OCI-LY1 (cell line): Measurements from ENCODE around the gene CHODL.

Source experiments
- H2AFZ ChIP-seq: fragments of 200-600 bp; sonication (generic), shearing (Covaris generic); 2 replicates; pipeline ENCODE4 v1.6.0; 2014; ENCODE audit warnings: antibody characterized with exemption, mild to moderate bottlenecking, low read length
- H3F3A ChIP-seq: fragments of 200-600 bp; sonication (generic), shearing (Covaris generic); 2 replicates; pipeline ENCODE4 v1.6.0; 2014; ENCODE audit warnings: mild to moderate bottlenecking, antibody characterized with exemption, low read length, moderate library complexity; ENCODE audit not compliant: insufficient read depth
- H3K27ac ChIP-seq: fragments of 200-600 bp; sonication (generic); 2 replicates; pipeline ENCODE4 v1.5.1; 2014; ENCODE audit warnings: low read length, mixed run types, mild to moderate bottlenecking, low read depth; ENCODE audit not compliant: poor library complexity, severe bottlenecking
- H3K27me3 ChIP-seq: fragments of 200-600 bp; sonication (generic); 2 replicates; pipeline ENCODE4 v1.6.0; 2014; ENCODE audit warnings: antibody characterized with exemption, mild to moderate bottlenecking, low read length, moderate library complexity; ENCODE audit not compliant: insufficient read depth
- H3K36me3 ChIP-seq: fragments of 200-600 bp; sonication (generic); 2 replicates; pipeline ENCODE4 v1.6.1; 2014; ENCODE audit warnings: mild to moderate bottlenecking, antibody characterized with exemption, low read length, moderate library complexity, mixed read lengths; ENCODE audit not compliant: insufficient read depth
- H3K4me1 ChIP-seq: fragments of 200-600 bp; sonication (generic); 2 replicates; pipeline ENCODE4 v1.5.1; 2014; ENCODE audit warnings: mild to moderate bottlenecking, low read length, moderate library complexity; ENCODE audit not compliant: insufficient read depth, severe bottlenecking
- H3K4me2 ChIP-seq: fragments of 200-600 bp; sonication (generic), shearing (Covaris generic); 2 replicates; pipeline ENCODE4 v1.6.1; 2014; ENCODE audit warnings: low read length
- H3K4me3 ChIP-seq: fragments of 200-600 bp; sonication (generic); 2 replicates; pipeline ENCODE4 v1.5.1; 2014; ENCODE audit warnings: low read length, low read depth, mild to moderate bottlenecking, mixed read lengths; ENCODE audit not compliant: poor library complexity, severe bottlenecking
- H3K79me2 ChIP-seq: fragments of 200-600 bp; shearing (Covaris generic); 2 replicates; pipeline ENCODE4 v1.6.1; 2016; ENCODE audit warnings: mixed run types, low read length, mixed read lengths; ENCODE audit not compliant: insufficient read depth
- H3K9ac ChIP-seq: fragments of 200-600 bp; sonication (generic), shearing (Covaris generic); 2 replicates; pipeline ENCODE4 v1.6.1; 2014; ENCODE audit warnings: mild to moderate bottlenecking, low read length, mixed read lengths
- H3K9me2 ChIP-seq: fragments of 200-600 bp; sonication (generic), shearing (Covaris generic); 2 replicates; pipeline ENCODE4 v1.6.1; 2014; ENCODE audit warnings: low read depth, mild to moderate bottlenecking, low read length, mixed read lengths
- H3K9me3 ChIP-seq: fragments of 200-600 bp; shearing (Covaris generic); 2 replicates; pipeline ENCODE4 v1.6.1; 2014; ENCODE audit warnings: low read length, mixed read lengths
- H4K20me1 ChIP-seq: fragments of 200-600 bp; sonication (generic), shearing (Covaris generic); 2 replicates; pipeline ENCODE4 v1.6.0; 2016; ENCODE audit warnings: mild to moderate bottlenecking, low read length; ENCODE audit not compliant: insufficient read depth
- EZH2 ChIP-seq: fragments of 200-600 bp; sonication (generic), shearing (Covaris generic); IDR thresholded peaks from 2 replicates; pipeline ENCODE4 v1.8.0; 2017; ENCODE audit warnings: borderline replicate concordance, mixed run types, mild to moderate bottlenecking, antibody characterized with exemption, low read length, moderate library complexity, mixed read lengths
- TF ChIP-seq, protein P1 (sequence below): fragments of 200-600 bp; sonication (generic), shearing (Covaris generic); IDR thresholded peaks from 2 replicates; pipeline ENCODE4 v1.5.1; 2017; ENCODE audit warnings: mild to moderate bottlenecking, antibody characterized with exemption, low read length, moderate library complexity, mixed read lengths

CHODL gene

DNA sequence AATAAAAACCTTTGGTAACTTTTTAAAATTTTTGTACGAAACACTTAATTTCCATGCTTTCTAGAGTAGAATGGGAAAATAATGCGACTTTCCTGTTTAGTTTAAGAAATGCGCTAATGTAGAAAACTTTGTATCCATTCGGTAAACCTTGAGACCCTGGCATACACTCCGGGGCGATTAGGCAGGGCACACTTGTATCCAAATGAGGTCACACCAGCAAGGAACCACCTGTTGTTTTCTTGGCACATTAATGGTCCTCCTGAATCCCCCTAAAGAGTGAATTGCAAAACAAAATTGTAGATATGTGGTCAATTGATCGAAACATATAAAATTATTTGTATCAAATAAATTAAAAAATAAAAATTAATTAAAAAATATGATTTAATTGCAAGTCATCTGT lies 25.2 kb downstream of the CHODL start:
- Histone ChIP-seq H3K4me1 (no peaks in the 10 kb centered on the region), H3K36me3 (no peaks in the 10 kb centered on the region), H3K9me3 (no peaks in the 10 kb centered on the region), H2AFZ (no peak overlapping the region), H4K20me1 (no peaks in the 10 kb centered on the region), H3F3A (no peaks in the 10 kb centered on the region), H3K9ac (no peak overlapping the region), H3K27ac (no peak overlapping the region), H3K79me2 (no peaks in the 10 kb centered on the region), H3K4me3 (no peak overlapping the region), H3K9me2 (no peaks in the 10 kb centered on the region), H3K4me2 (no peak overlapping the region), H3K27me3 (no peaks in the 10 kb centered on the region)
- no peak for TF ChIP-seq EZH2
- TF ChIP-seq, protein P1, sequence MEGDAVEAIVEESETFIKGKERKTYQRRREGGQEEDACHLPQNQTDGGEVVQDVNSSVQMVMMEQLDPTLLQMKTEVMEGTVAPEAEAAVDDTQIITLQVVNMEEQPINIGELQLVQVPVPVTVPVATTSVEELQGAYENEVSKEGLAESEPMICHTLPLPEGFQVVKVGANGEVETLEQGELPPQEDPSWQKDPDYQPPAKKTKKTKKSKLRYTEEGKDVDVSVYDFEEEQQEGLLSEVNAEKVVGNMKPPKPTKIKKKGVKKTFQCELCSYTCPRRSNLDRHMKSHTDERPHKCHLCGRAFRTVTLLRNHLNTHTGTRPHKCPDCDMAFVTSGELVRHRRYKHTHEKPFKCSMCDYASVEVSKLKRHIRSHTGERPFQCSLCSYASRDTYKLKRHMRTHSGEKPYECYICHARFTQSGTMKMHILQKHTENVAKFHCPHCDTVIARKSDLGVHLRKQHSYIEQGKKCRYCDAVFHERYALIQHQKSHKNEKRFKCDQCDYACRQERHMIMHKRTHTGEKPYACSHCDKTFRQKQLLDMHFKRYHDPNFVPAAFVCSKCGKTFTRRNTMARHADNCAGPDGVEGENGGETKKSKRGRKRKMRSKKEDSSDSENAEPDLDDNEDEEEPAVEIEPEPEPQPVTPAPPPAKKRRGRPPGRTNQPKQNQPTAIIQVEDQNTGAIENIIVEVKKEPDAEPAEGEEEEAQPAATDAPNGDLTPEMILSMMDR, result no peak

GRCh38 chr21:18273400-18273799 lies 28.8 kb downstream of the CHODL start:
- no peak overlapping the region for H3K27ac ChIP-seq
- no peak overlapping the region for H3K4me2 ChIP-seq
- TF ChIP-seq EZH2, result no peak
- TF ChIP-seq, protein P1, result no peak
- H2AFZ ChIP-seq, result no peak overlapping the region
- no peak overlapping the region for H3K9ac ChIP-seq
- H3K79me2 ChIP-seq, result no peaks in the 10 kb centered on the region
- H3K9me2 ChIP-seq, result no peaks in the 10 kb centered on the region
- no peaks in the 10 kb centered on the region for H3K27me3 ChIP-seq
- no peaks in the 10 kb centered on the region for H3K36me3 ChIP-seq
- no peak overlapping the region for H3K4me3 ChIP-seq
- no peaks in the 10 kb centered on the region for H3K9me3 ChIP-seq
- H4K20me1 ChIP-seq, result no peaks in the 10 kb centered on the region
- H3K4me1 ChIP-seq, result no peaks in the 10 kb centered on the region
- no peaks in the 10 kb centered on the region for H3F3A ChIP-seq

GRCh38 chr21:18274370-18274769 lies 29.7 kb downstream of the CHODL start:
- Histone ChIP-seq H3K4me3 (no peak overlapping the region), H3K4me2 (no peak overlapping the region), H4K20me1 (no peaks in the 10 kb centered on the region), H3F3A (no peaks in the 10 kb centered on the region), H3K36me3 (no peaks in the 10 kb centered on the region), H3K9me3 (no peaks in the 10 kb centered on the region), H3K27ac (no peak overlapping the region), H3K79me2 (no peaks in the 10 kb centered on the region), H3K27me3 (no peaks in the 10 kb centered on the region), H3K9ac (no peak overlapping the region), H3K4me1 (no peaks in the 10 kb centered on the region), H2AFZ (no peak overlapping the region), H3K9me2 (no peaks in the 10 kb centered on the region)
- no peak for TF ChIP-seq EZH2
- TF ChIP-seq, protein P1, result no peak
